NCI-H345 treated with DMSO at 0.1 percent for 48 hours (cell line): ENCODE measurements around the gene PKHD1.

Experiments used
- DNase-seq: peaks from one replicate; lab custom pipeline; 2025; ENCODE audit not compliant: unreplicated experiment; lab: John Stamatoyannopoulos, UW

The PKHD1 gene

DNA sequence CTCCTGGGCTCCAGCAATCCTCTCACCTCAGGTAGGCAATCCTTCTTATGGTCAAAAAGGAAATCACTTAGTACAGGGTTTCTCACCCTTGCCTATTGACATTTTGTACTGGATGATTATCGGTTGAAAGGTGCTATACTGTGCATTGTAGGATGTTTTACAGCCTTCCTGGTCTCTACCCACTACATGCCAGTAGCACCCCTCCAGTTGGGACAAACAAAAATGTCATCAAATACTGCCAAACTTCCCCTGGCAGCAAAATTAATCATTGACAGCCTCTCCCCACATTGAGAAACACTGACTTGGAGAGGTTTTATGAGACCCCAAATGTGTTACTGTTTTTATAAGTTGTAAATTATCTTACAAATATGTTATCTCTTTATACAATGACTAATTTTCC lies 368.1 kb downstream of the PKHD1 start:
- no peak for DNase-seq

- no peak for DNase-seq
These were observed 368.9 kb downstream of the PKHD1 start for GRCh38 chr6:51718533-51718932.

DNA sequence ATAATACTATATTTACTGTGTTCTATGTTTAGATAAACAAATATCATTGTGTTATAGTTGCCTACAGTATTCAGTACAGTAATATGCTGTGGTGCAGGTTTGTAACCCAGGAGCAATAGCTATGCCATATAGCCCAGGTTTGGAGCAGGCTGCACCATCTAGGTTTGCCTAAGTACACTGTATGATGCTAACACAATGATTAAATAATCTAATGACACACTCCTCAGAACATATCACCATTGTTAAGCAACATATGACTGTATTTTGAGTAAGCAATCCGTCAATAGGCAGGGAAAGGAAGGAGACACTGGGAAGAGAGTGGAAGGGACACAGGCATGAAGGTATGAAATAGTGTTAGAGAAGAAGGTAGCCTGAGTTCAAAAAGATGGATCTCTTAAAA lies 369.9 kb downstream of the PKHD1 start:
- no peak for DNase-seq

DNA sequence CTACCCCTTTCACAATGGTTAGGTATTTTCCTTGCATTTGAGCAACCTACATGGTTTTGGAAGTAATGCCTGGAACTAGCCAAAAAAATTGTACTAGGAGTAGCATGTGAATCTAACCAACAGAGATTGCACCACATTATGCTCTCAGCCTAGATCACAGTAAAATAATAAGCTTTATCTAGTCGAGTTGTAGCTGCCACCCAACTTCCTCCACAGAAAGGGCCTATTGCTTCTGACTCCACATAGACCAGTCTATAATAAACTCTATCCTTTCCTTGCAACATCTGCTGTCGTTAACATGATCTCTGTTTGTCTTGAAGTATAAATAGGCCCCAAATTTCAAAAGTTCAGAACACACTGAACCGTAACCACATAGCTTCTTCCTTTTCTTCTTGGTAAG lies 375.5 kb downstream of the PKHD1 start:
- no peak for DNase-seq

- no peak for DNase-seq
These were observed 381.3 kb downstream of the PKHD1 start for GRCh38 chr6:51706086-51706485.

DNA sequence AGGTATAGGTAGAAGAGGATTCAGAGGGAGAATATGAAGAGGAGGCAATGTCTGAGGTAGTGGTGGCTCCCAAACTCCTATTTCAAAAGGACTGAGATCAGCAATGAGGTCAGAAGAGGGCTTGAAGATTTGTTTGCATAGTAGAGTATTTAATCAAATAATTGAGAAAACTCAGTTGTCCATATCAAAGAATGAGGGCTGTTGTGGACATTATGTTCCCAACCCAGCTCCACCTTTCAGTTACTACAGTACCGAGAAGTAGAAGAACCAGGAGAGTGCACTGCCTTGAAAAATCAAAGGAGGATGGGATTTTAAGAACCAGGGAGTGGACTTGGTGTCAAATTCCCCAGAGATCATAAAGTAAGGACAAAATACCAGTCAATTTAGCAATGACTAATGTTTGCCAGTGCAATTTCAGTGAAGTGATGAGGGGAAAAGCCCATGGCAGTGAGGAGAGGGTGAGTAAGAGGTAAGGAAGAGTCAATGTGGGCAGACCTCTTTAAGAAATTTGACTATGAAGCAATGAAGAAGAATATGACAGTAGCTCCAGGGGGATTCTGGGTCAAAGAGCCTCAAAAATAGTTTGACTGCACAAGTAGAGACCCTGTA lies 382.4 kb downstream of the PKHD1 start:
- DNase-seq = no peak

GRCh38 chr6:51702851-51703250 lies 384.6 kb downstream of the PKHD1 start:
- no peak for DNase-seq

DNA sequence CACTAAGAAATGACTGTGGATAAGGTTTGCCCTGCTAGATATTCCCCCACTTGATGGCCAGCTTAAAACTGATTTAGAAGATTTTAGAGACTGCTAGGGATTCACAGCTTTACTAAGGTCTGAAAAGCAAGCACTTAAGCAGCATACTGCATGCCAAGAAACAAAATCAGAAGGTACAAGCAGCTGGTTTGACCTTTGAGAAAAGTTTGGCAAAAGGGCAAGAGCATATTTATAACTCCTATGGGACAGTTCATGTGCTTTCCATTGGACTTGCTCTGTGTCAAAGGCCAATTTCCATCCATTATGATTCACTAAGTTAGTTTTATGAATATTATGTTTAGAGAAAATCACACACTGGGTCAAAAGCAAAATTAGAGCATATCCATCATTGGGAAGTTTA lies 402.8 kb downstream of the PKHD1 start:
- no peak for DNase-seq

DNA sequence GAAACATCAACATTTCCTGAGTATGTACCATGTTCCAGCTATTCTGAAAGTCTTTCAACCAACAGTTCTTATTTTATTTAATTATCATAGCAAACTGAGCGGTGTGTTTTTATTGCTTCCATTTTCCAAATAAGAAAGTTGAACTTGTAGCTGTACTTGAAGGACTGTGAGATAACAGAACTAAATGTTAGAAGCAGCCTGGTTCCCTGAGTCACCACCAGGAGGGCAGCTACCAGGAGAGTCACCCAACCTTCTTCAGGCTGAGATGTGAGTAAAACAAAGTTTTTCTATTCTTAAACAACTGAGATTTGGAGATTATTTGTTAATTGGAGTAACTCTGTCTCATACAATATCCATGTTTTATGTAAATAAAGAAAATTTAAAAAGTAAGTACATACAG lies 403.4 kb downstream of the PKHD1 start:
- no peak for DNase-seq

DNA sequence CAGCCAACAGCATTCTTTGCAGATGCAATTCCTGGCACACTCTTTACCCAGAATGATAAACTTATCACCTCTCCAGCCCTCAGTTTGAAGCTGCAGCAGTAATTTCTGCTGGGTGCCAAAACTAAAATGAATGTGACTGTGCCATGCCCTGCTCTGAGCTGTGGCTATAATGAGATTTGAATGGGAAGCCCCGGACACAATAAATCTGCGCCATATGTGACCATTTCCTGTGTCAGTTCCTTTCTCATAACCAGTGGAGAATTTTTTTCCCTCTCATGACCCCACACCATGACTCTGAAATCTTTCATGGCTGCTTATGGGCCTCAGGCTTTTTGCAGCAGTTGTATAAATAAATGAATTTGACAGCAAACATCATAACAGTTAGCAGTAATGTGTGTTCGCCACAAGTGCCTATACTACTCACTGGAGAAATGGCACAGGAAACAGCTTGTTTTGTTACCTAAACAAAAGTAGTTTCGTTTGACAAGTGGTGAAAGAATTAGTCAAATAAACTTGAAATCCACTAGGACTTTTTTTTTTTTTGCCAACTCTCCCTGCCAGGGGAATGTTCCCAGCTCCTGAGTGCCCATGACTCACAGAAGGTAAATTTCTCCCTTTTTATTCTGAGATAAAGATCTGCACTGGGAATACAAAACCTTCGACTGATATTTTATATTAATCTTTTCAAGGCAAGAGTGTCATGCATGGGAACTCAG lies 408.4 kb downstream of the PKHD1 start:
- no peak for DNase-seq

- DNase-seq = no peak
These were observed 409.1 kb downstream of the PKHD1 start for GRCh38 chr6:51678274-51678673.

DNA sequence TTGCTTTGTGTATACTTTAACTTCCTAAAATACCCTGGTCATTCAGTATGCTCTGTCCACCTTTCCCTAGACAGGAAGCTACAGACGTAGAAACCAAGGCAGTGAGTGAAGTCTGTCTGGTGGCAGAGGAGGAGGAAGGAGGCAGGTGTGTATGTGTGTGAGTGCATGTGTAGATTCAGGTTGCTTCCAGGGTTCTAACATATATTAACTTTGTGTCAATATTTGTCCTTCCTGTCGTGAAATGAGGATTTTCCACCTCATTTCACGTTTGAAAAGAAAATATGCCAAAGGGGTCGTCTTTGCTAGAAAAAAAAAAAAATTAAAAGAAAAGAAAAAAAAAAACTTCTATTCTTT lies 411.5 kb downstream of the PKHD1 start:
- DNase-seq = no peak

DNA sequence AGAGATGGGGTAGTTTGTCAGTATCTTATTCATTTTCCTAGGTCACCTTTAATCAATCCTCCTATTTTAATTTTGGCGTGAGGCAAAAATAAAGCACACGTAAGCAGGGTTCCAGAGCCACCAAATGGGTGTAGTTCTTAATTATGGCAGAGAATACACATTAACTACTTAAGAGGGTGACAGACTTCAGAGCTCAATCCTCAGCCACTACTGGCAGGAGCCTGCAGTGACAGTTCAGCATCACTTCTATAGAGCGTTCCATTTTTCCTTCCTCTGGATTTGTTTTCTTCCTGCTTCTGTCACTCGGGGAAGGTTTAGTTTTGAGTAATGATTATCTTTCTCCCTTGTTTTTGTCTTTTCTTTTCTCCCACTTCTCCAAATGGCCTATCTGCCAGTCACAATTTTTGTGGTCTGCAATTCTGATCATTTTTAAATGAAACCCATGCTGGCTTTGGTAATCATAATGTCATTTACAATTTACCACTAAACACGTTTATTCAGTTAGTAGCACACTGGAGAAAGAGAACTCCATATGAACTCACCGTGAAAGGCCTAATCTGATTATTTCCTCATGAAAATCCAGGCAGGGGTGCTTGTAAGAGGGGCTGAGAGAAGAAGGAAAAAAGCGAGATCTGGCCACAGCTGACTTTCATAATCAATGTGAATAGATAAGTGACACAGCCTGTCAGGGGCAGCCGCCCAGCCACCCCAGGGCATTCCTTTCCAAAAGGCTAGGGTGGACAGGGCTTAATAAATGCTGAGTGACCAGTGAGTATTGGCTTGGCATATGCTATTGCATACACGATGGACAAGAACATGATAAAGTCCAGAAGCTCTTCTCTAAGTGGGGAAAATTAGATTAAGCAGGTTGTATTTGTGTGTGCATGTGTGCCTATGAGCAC lies 412.1 kb downstream of the PKHD1 start:
- no peak for DNase-seq

DNA sequence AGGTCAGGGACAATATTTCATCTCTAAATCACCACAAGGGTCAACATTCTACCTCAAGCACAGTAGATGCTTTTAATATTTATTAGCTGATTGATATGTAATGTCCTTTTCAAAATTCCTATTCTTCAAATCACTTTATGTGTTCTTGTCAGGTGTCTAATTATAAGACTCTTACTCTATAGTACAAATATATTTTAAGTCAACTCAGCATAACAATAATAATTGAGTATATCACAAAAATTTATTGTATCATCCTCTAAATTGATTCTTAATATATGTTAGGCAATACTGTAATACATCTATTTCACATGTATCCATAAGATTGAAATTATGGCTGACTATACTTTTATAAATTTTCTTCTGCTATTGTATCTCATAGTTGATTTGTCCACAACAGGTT lies 423.9 kb downstream of the PKHD1 start:
- DNase-seq = no peak

GRCh38 chr6:51660767-51661166 lies 426.6 kb downstream of the PKHD1 start:
- no peak for DNase-seq

DNA sequence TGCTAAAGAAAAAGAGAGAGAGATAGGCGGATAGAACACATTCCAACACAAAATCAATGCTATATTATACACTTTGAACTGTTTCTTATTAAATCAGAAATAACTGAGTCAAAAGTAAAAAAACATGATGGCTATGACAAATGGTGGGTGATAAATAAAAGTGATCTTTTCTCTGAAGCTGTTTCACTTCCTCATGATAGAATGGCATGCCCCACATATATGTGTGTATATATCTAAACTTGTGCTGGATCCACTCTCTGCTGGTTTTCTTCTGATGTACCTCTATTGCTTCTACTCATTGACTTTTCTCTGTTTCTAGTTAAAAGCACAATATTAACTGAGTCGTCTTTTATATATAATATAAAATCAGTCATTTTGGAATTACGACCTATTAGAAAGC lies 429.9 kb downstream of the PKHD1 start:
- DNase-seq = no peak

DNA sequence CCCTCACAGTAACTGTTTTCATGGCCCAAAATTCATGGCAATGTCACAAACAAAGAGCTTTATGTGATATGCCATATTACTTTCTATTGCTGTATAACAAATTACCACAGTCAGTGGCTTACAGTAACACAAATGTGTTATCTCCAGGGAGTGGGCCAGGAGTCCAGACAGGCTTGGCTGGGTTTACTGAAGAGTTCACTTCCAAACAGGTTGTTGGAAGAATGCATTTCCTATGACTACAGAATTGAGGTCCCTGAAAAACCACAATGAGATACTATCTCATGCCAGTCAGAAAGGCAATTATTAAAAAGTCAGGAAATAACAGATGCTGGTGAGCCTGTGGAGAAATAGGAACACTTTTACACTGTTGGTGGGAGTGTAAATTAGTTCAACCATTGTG lies 431.9 kb downstream of the PKHD1 start:
- DNase-seq = no peak

DNA sequence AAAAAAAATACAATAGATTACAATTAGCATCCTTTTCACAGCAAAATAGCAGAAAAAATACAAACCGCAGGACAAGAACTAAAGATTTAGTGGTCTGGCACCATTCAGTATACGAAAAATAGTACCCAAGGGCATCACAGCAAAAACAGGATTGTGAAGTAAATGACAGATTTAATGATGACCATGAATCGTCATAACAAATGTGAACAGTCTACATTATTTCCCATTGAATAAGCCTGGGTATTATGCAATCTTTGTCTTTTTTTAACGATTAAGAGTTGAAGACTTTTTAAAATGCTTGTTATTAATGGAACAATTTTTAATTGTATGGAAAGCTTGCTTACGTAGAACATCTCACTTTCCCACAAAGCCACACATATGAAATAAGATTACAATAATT lies 432.8 kb downstream of the PKHD1 start:
- no peak for DNase-seq

- DNase-seq = no peak
These were observed 436.1 kb downstream of the PKHD1 start for GRCh38 chr6:51651132-51651817.

DNA sequence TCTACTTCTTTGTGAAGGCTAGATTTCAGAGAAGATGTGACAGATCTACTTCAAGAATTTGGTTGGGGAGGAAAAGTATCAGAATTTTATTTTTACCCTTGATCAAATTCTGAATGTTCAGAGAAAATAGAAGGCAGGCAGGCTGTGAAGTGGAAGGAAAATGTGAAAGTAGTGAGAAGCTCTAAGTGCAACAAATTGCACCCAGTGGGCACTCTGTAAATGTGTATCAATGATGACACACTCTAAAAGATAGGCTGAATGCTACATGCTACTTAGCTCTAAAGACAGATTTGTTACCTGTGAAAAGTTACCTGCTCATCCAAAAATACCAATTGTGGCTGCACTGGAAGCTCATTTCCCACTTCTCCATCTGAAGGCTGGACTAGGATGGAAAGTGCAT lies 438.6 kb downstream of the PKHD1 start:
- DNase-seq = no peak

DNA sequence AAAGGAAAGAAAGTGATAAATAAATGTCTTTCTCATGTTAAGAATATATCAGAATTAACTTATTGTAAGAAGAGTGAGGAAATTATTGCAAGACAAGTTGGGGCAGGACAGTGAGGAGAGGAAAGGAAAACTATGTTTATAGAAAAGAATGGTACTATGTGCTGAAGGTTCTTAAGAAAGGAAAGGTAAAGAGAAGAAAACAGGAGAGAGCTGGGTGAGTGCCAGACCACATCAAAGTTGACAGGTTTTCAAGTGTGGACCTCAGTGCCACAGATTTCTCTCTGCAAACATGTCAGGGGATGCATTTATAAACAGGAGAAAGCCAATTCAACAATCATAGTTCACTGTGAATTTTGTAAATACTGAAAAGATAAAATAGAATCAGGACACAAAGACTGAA lies 439.2 kb downstream of the PKHD1 start:
- no peak for DNase-seq

DNA sequence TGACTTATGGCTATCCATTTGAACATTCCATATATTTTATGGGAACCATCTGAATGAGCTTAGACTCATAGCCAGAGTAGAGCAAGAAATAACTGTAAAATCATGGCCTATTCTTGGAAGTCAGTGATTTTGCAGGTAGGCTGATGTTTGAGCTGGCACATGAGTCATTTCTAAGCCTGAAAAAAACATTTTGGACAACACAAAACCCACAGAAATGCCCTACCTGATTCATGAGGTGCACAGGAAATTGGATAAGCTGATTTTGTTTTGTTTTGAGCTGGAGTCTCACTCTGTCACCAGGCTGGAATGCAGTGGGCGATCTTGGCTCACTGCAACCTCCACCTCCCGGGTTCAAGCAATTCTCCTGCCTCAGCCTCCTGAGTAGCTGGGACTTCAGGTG lies 443.0 kb downstream of the PKHD1 start:
- no peak for DNase-seq
